HG02571 (cell line): ENCODE measurements around the gene POU3F1.

Experiments
- ATAC-seq: cut with Tn5 transposase; IDR thresholded peaks from one replicate; pipeline ENCODE4 v1.9.1; 2021; ENCODE audit warnings: mild to moderate bottlenecking, moderate library complexity; ENCODE audit not compliant: unreplicated experiment

The POU3F1 gene

GRCh38 chr1:38006008-38006828 lies 40.4 kb downstream of the POU3F1 start:
- ATAC-seq = no peak

DNA sequence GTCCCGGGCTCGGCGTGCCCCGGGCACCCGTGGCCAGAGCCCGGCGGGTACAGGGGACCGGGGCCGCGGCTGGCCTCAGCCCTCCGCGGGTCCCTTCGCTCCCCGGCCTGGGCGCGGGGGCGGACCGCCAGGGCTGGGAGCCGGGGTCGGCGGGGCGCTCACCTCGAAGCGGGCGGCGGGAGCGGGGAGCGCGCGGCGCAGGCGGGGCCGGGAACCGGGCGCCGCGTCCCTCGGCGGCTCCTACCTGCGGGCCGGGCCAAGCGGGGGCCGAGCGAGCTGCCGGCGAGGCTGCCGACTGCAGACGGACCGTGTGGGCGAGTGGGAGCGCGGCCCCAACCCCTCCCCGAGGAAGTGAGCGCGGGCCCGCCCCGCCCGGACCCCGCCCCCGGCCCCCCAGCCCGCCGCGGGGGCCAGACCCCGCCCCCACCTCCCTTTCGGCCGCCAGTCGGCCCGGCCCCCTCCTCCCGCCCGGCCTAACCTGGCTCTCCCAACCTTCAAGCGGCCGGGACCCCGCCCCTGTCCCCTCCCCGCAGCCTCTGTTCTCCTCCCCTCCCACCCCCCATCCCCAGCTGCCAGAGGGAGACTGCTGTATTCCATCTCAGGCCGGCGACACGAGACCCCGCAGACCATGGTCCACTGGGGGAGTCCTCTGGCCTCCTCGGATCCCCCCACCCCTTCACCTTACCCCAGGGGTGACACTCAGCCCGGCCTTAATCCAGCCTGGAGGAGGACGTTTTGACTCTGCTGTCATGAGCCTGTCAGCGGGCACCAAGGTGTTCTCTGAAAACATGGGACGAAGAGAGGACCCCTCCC lies 41.2 kb downstream of the POU3F1 start, which contains the start of gene FHL3:
Gene FHL3, minus strand, starts transcription at position 320 of the 813 bp plus-strand sequence. CDS start 6,102 bp downstream, outside the sequence.
- no peak for ATAC-seq

- ATAC-seq = no peak
Measured at GRCh38 chr1:38004284-38005108, 42.1 kb downstream of the POU3F1 start.

- no peak for ATAC-seq
Measured at GRCh38 chr1:38003261-38004250, 43.0 kb downstream of the POU3F1 start.

- ATAC-seq = no peak
Measured at GRCh38 chr1:38000529-38001455, 45.8 kb downstream of the POU3F1 start.

- no peak for ATAC-seq
Measured at GRCh38 chr1:38000233-38000528, 46.4 kb downstream of the POU3F1 start.

- no peak for ATAC-seq
Measured at GRCh38 chr1:37999430-38000232, 47.0 kb downstream of the POU3F1 start.

GRCh38 chr1:37998913-37999429 lies 47.6 kb downstream of the POU3F1 start:
- no peak for ATAC-seq

DNA sequence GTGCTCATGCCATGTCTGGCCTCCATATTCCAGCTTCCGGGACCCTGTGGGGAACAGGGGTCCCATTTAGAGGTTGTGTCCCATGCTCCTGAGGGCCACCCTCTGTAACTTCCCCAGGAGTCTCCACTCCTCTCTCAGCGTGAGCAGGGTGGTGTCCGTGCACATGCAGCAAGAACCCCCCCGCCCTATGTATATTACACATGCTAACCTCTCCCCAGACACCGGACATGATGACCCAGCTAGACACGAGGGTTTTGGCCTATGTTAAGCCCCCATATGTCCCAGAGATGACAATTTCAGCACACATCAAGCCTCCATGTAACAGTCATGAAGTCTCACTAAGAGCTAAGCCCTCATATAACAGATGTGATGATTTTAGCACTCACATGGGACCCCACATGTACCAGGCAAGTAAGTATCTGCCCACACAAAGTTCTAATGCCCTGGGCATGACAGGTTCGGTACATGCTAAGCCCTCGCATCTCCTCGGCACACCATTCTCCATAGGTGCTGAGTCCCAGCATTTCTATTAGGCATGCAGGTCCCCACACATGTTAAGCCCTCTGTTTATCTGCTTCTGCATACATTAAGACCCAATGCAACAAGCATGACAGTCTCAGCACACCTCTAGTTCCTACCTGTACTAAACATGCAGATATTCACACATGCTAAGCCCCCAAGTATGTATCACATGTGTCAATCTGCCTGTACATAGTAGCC lies 48.3 kb downstream of the POU3F1 start:
- ATAC-seq = no peak

DNA sequence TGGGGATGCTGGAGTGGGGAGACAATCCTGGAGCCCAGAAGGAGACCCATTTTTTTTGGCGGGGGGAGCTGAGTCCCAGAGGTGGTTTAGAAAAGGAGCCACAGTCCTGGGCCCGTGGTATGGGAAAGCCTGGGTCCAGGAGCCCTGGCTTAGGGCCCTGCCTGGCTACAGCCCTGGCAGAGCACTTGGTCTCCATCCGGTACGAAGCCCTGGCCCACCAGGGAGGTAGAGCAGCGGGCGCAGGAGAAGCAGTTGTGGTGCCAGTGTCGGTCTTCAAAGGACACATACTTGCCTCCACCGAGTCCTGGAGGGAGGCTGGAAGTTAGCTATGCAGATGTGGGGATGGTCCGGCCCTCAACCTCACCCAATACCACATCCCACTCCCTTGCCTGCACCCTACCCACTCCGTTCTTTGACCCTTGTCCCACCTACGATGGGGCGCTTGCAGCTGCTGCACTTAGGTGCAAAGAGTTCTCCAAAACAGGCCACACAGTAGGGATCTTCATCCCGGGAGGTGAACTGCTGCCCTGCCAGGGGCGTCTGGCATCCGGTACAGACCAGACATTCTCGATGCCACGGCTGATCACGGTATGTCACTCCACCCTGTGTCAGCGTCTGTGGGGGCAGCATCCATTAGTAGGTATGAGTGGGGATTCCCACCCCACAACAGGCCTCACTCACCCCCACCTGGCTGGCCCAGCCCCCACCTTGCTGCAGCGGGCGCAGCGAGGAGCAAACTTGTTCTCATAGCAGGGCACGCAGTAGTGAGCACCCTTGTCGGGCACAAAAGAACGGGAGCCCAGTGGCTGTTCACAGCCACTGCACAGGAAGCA lies 49.1 kb downstream of the POU3F1 start:
- no peak for ATAC-seq

DNA sequence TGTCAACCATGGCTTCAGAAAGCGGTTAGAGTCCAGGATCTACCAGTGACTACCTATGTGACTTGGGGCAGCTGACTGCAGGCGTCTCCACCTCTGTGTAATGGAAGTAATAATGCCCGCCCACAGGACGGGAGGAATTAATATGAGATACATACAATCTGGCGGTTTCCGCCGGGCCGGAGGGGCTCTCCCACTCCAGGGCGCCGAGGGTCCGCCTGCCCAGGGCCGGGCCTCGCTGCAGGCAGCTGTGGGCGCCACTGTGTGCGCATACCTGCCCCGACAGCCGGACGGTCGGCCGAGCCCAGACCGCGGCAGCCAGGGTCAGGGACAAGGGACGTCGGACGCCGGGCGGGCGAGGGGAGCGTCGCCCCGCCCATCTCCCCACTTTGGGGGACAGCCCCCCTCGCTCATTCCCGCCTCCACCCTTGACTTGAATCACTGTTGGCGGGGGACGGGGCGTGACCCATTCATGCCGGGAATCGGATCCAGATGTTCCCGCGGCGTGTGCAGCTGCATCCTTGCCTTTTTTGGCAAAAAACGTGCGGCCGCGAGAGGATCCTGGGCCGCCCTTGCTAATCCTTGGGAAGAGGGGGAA lies 50.7 kb downstream of the POU3F1 start:
- no peak for ATAC-seq

DNA sequence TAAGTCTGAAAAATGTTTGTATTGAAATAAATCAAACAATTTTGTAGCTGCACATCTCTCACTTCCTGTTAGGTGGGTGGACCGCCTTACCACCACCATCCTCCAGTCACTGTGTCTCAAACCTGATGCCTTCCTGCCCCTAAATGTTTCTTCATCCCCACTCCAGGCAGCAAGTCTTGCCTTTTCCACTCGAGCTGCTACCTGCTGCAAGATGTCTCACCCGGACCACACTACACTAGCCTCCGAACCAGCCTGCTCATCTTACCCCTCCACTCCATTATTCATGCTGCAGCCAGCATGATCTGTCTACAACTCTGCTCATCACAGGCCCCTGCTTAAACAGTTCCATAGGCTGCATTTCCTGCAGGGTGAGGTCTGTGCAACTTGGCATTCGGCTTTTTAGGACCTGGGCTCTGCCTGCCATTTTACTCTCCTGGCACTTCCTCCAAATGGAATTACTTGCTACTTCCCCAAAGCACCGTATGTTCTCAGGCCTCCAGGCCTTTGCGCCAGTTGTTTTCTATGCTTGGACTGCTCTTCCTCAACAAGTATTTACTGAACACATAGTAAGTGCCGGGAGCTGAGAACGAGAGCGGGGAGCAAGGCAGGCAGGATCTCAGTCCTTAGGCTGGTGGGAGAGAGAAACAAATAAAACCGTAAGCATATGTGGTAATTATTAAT lies 51.6 kb downstream of the POU3F1 start:
- ATAC-seq = no peak
